Choroid plexus epithelial cell (primary cell): Measurements from ENCODE around the gene PYCR2.

Experiments used
- DNase-seq: peaks from one replicate; pipeline ENCODE4 v3.0.0-alpha.2; 2010; ENCODE audit warnings: low read depth
- H3K4me3 ChIP-seq: 2 replicates; pipeline ENCODE4 v1.5.1; 2011; ENCODE audit warnings: low read depth, mild to moderate bottlenecking, control low read depth, low read length, moderate library complexity
- TF ChIP-seq, protein P1 (sequence below): conservative IDR thresholded peaks from 2 replicates; pipeline ENCODE4 v1.5.1; 2011; ENCODE audit warnings: low read depth, mild to moderate bottlenecking, control low read depth, inconsistent platforms, low read length, moderate library complexity

Gene PYCR2

DNA sequence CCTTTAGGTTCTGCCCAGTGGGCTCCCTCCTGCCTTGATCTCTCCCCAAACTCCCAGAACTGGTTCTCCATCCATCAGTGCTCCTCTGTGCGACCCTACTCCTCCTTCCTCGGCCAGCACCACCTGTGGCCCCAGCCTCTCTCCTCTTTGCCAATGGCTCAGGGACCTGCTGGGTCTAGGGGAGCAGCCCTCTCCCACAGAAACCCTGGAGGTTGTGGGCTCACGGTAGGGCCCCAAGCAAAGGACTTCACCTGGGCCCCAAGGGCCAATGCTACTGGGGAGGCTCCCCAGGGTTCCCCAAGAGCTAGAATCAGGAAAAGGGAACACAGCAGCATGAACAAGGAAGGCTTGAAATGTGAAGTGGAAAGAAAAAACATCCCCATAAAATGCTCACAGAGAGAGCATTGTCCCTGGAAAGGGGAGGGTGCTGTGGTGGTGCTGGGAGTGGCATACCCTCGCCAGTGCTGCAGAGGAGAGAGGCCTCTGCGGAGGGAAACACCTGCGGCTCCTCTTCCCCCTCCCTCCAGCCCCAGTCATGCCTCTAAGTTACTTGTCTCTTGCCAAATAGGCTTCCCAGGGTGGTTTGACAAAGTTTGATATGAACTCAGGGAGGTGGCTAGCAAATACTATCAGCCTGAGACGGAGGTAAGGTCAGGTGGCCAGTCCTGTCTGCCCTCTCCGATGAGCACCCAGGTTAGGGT lies 44.4 kb downstream of the PYCR2 start:
- H3K4me3 ChIP-seq: no peak overlapping the region
- no peak for DNase-seq
- TF ChIP-seq, protein P1, sequence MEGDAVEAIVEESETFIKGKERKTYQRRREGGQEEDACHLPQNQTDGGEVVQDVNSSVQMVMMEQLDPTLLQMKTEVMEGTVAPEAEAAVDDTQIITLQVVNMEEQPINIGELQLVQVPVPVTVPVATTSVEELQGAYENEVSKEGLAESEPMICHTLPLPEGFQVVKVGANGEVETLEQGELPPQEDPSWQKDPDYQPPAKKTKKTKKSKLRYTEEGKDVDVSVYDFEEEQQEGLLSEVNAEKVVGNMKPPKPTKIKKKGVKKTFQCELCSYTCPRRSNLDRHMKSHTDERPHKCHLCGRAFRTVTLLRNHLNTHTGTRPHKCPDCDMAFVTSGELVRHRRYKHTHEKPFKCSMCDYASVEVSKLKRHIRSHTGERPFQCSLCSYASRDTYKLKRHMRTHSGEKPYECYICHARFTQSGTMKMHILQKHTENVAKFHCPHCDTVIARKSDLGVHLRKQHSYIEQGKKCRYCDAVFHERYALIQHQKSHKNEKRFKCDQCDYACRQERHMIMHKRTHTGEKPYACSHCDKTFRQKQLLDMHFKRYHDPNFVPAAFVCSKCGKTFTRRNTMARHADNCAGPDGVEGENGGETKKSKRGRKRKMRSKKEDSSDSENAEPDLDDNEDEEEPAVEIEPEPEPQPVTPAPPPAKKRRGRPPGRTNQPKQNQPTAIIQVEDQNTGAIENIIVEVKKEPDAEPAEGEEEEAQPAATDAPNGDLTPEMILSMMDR: no peak

DNA sequence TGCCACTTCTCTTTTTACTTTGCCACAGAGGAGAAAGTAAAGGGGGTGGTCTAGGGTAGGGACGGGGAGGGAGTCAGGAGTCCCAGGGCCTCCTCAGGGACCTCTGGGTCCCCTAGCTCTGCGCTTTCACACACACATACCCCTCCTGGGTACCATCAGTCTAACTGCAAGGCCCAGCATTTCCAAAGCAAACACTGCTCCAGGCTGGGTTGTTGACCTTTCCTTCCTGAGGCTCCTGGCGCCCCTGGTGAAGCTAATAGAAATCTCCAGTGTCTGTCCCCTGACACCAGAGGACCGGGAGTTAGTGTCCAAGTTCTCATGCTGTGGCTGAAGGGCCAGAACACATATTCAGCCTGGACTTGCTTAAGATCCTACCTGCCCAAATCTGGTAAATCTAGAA lies 45.8 kb downstream of the PYCR2 start:
- TF ChIP-seq, protein P1: no peak
- no peak for DNase-seq
- no peak overlapping the region for H3K4me3 ChIP-seq

DNA sequence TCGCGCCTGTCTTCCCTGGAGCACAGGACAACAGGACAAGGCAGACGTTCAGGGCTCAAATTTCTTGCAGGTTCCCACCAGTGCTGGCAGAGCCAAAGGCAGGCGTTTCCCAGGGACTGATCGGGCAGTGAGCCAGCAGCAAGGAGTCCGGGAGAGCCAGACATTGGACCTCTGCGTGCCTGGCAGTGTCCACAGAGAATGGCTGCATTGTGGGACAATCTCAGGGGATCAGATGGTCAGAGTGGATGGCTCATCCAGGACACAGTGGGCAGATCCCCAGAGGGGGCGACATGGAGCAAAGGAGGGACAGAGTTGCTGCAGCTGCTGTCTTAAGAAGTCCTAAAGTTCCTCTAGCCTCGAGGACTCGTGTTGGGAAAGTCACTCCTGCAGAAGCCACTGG lies 46.5 kb downstream of the PYCR2 start:
- H3K4me3 ChIP-seq: no peak overlapping the region
- TF ChIP-seq, protein P1: peak; percentile 71
- peak; percentile 57 for DNase-seq

DNA sequence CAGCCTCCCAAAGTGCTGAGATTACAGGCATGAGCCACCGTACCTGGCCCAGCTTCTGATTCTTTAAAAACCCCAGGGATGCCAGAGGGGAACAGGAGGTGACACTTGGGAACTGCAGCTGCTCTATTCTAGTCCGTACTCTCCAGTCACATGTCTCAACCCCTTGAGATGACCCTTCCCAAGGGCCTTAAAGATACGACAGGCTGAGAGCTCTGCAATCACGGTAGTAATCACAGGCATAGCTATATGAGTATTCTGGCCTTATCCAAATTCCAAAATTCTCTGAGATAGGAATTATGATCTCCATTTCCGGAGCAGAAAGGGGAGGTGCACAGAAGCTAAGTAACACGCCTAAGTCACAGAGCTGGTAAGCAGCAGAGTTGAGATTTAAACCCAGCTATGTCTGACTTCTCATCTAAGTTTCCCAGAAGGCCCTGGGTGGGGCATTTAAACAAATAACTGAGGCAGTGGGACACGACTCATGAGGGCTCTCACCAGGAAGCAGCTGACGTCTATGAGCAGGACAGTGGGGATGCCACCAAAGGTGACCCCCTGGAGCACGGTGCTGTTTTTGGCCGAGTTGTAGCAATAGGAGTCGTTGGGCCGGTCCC lies 47.0 kb downstream of the PYCR2 start:
- H3K4me3 ChIP-seq: no peak overlapping the region
- TF ChIP-seq, protein P1: no peak
- no peak for DNase-seq

DNA sequence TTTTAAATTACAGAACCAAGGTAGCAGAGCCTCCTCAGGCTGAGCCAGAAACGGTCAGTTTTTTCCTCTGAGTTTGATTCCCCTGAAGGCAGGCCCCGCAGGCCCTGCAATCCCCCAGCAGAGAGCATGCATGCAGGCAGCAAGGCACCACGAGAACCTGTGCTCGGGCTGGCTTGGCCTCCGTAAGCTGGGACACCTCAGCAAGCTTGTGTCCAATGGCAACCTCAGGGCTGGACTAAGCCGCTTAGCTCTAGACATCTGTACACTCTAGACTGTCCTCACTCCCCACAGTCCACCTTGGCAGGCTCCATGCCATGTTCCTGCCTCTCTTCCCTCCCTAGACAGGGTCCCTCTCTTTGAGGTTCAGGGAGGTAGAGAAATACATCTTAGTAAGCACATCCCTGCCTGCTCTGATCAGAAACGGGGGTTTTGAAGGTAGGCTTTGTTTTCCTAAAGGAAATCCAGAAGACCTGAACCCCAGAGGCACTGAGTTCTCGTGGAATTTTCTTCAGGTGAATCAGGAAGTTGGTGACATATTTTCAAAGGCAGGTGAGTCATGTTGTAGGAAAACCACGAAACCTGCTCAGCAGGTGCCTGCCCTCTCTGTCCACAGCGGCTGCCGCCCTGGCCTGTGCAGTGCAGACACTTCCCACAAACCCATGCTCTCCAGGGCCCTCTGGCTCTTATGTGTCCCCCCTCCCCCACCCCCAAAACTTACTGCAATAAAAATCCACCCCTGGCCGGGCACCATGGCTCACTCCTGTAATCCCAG lies 48.8 kb downstream of the PYCR2 start:
- no peak for DNase-seq
- H3K4me3 ChIP-seq: no peak overlapping the region
- TF ChIP-seq, protein P1: no peak

DNA sequence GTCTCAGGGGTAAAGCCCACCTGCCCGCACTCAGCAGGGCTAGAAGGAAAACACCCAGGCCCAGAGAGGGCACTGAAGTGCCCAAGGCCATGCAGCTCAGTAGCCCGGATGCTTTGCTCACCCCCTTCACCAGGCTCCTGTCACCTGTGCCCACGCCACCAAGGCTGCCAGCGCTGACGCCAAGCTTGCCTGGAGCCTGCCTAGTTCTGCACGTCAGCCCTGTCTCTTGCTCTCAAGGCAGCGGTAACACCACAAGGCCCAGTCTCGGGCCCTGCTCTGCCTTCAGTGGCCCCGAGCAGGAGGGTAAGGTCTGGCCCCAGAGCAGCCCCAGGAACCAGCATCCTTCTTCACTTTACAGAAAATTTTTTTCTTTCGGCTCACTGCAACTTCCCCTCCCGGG lies 49.6 kb downstream of the PYCR2 start:
- no peak for DNase-seq
- no peak overlapping the region for H3K4me3 ChIP-seq
- TF ChIP-seq, protein P1: no peak
